Activated CD4-positive, alpha-beta memory T cell treated with anti-CD3 and anti-CD28 coated beads, Interleukin-2, amount 10 ng/mL, durations not matched to agents 7 days and 5 days (primary cell): ENCODE data around the gene HEATR5A. TPM values are rescaled to one million over a fixed set of nuclear protein-coding genes. Genes with fewer than 3 reads are reported as not detected.
"Not testable (repeated sequence)": the region's sequence is repeated elsewhere in the genome, so short reads cannot be mapped to it uniquely, and the experiment has no call there.

Experiments
- CTCF ChIA-PET: fragments of 350-600 bp; sonication (Branson Sonifier 250); formaldehyde crosslinking; loops from one replicate; lab custom pipeline; 2021; ENCODE audit warnings: antibody characterized with exemption, inconsistent platforms; lab: Charles Lee
- POLR2A ChIA-PET: fragments of 350-600 bp; sonication (Branson Sonifier 250); formaldehyde crosslinking; loops from one replicate; lab custom pipeline; 2021; ENCODE audit warnings: antibody characterized with exemption; lab: Charles Lee
- DNase-seq: peaks from one replicate; pipeline ENCODE4 v3.0.0-alpha.2; 2020
- H3K27ac Mint-ChIP-seq: one replicate; pipeline ENCODE4 v1.8.0; 2021; ENCODE audit warnings: mild to moderate bottlenecking, mixed read lengths
- H3K27me3 Mint-ChIP-seq: one replicate; pipeline ENCODE4 v1.8.0; 2021; ENCODE audit warnings: mixed read lengths
- H3K36me3 Mint-ChIP-seq: one replicate; pipeline ENCODE4 v1.8.0; 2021; ENCODE audit warnings: low read depth, mixed read lengths
- H3K4me1 Mint-ChIP-seq: one replicate; pipeline ENCODE4 v1.8.0; 2021; ENCODE audit warnings: mixed read lengths
- H3K4me3 Mint-ChIP-seq: one replicate; pipeline ENCODE4 v1.8.0; 2021; ENCODE audit warnings: mild to moderate bottlenecking, mixed read lengths
- H3K9me3 Mint-ChIP-seq: one replicate; pipeline ENCODE4 v1.8.0; 2021; ENCODE audit warnings: mixed read lengths
- total RNA-seq, 2 experiments: library from RNA; stranded (reverse); gene quantifications; one replicate each; pipeline ENCODE4 v1.2.3, GENCODE V29; 2021

Gene HEATR5A
- total RNA-seq, 2 experiments from 2014 or later: 9.4 to 12.5 TPM

- no peak for DNase-seq
- Mint-ChIP-seq H3K4me3 (no peak overlapping the region), H3K27ac (no peak overlapping the region), H3K9me3 (no peaks in the 10 kb centered on the region), H3K27me3 (no peaks in the 10 kb centered on the region), H3K36me3 (peaks cover 2% of the 10 kb centered on the region), H3K4me1 (no peaks in the 10 kb centered on the region)
- POLR2A ChIA-PET: no interaction called here
- CTCF ChIA-PET: no interaction called here
These were observed 83.0 kb downstream of the HEATR5A start for GRCh38 chr14:31337331-31337730.

- Mint-ChIP-seq H3K36me3 (peaks cover 9% of the 10 kb centered on the region), H3K4me3 (no peak overlapping the region), H3K4me1 (no peaks in the 10 kb centered on the region), H3K9me3 (peaks cover 6% of the 10 kb centered on the region), H3K27ac (no peak overlapping the region), H3K27me3 (no peaks in the 10 kb centered on the region)
- no peak for DNase-seq
- ChIA-PET CTCF (no interaction called here), POLR2A (no interaction called here)
These were observed 83.7 kb downstream of the HEATR5A start for GRCh38 chr14:31336646-31337045.

- DNase-seq, H3K4me3 Mint-ChIP-seq, H3K27ac Mint-ChIP-seq, CTCF ChIA-PET, H3K4me1 Mint-ChIP-seq, H3K27me3 Mint-ChIP-seq, POLR2A ChIA-PET: not testable (repeated sequence)
- Mint-ChIP-seq H3K36me3 (peaks cover 19% of the 10 kb centered on the region), H3K9me3 (peaks cover 15% of the 10 kb centered on the region)
These were observed 89.0 kb downstream of the HEATR5A start for GRCh38 chr14:31331395-31331794.

- CTCF ChIA-PET: interaction anchor here (1.2 kb wide), 1 partner anchor 14 kb away, joined by 3 read pairs; no protein-coding TSS in a partner anchor
- not testable (repeated sequence) for H3K27ac Mint-ChIP-seq, H3K4me3 Mint-ChIP-seq, H3K4me1 Mint-ChIP-seq, H3K27me3 Mint-ChIP-seq, DNase-seq
- H3K36me3 Mint-ChIP-seq: peaks cover 19% of the 10 kb centered on the region
- POLR2A ChIA-PET: interaction anchor here (0.8 kb wide), 1 partner anchor 12 kb away, joined by 3 read pairs; no protein-coding TSS in a partner anchor
- peaks cover 15% of the 10 kb centered on the region for H3K9me3 Mint-ChIP-seq
These were observed 90.4 kb downstream of the HEATR5A start for GRCh38 chr14:31329876-31330521.

- Mint-ChIP-seq H3K4me3 (no peak overlapping the region), H3K9me3 (peaks cover 3% of the 10 kb centered on the region), H3K4me1 (no peaks in the 10 kb centered on the region), H3K36me3 (peaks cover 5% of the 10 kb centered on the region), H3K27ac (no peak overlapping the region), H3K27me3 (no peaks in the 10 kb centered on the region)
- CTCF ChIA-PET: no interaction called here
- POLR2A ChIA-PET: no interaction called here
- no peak for DNase-seq
These were observed 94.2 kb downstream of the HEATR5A start for GRCh38 chr14:31326111-31326510.

- H3K9me3 Mint-ChIP-seq: no peaks in the 10 kb centered on the region
- no peaks in the 10 kb centered on the region for H3K36me3 Mint-ChIP-seq
- CTCF ChIA-PET: interaction anchor here (0.9 kb wide), 1 partner anchor 45 kb away, joined by 3 read pairs; no protein-coding TSS in a partner anchor
These were observed 96.9 kb downstream of the HEATR5A start for GRCh38 chr14:31323419-31323818.

GRCh38 chr14:31320922-31321766 is 99.2 kb downstream of the HEATR5A start:
- H3K36me3 Mint-ChIP-seq: no peaks in the 10 kb centered on the region
- CTCF ChIA-PET: interaction anchor here (0.6 kb wide), 1 partner anchor 268 kb away, joined by 3 read pairs; no protein-coding TSS in a partner anchor
- H3K4me1 Mint-ChIP-seq: no peaks in the 10 kb centered on the region
- POLR2A ChIA-PET: no interaction called here
- no peak for DNase-seq
- no peaks in the 10 kb centered on the region for H3K9me3 Mint-ChIP-seq
- H3K27me3 Mint-ChIP-seq: no peaks in the 10 kb centered on the region
- H3K27ac Mint-ChIP-seq: no peak overlapping the region
- no peak overlapping the region for H3K4me3 Mint-ChIP-seq

More at GRCh38 chr14:31323419-31323818, 96.9 kb downstream of the HEATR5A start:
- DNase-seq: no peak
- POLR2A ChIA-PET: no interaction called here
- Mint-ChIP-seq H3K27me3 (no peaks in the 10 kb centered on the region), H3K4me3 (no peak overlapping the region), H3K27ac (no peak overlapping the region), H3K4me1 (no peaks in the 10 kb centered on the region)

GRCh38 chr14:31320216-31320615 is 100.1 kb downstream of the HEATR5A start:
- no peak overlapping the region for H3K27ac Mint-ChIP-seq
- ChIA-PET POLR2A (no interaction called here), CTCF (no interaction called here)
- no peak overlapping the region for H3K4me3 Mint-ChIP-seq
- no peaks in the 10 kb centered on the region for H3K4me1 Mint-ChIP-seq
- H3K36me3 Mint-ChIP-seq: no peaks in the 10 kb centered on the region
- no peak for DNase-seq
- H3K27me3 Mint-ChIP-seq: no peaks in the 10 kb centered on the region
- no peaks in the 10 kb centered on the region for H3K9me3 Mint-ChIP-seq

GRCh38 chr14:31319701-31320100 is 100.6 kb downstream of the HEATR5A start:
- DNase-seq: no peak
- H3K4me1 Mint-ChIP-seq: no peaks in the 10 kb centered on the region
- CTCF ChIA-PET: no interaction called here
- no peaks in the 10 kb centered on the region for H3K36me3 Mint-ChIP-seq
- no peaks in the 10 kb centered on the region for H3K9me3 Mint-ChIP-seq
- H3K27me3 Mint-ChIP-seq: no peaks in the 10 kb centered on the region
- no peak overlapping the region for H3K4me3 Mint-ChIP-seq
- H3K27ac Mint-ChIP-seq: no peak overlapping the region
- POLR2A ChIA-PET: no interaction called here

GRCh38 chr14:31312934-31313333 is 107.4 kb downstream of the HEATR5A start:
- peaks cover 9% of the 10 kb centered on the region for H3K36me3 Mint-ChIP-seq
- ChIA-PET POLR2A (no interaction called here), CTCF (no interaction called here)
- no peak overlapping the region for H3K27ac Mint-ChIP-seq
- no peaks in the 10 kb centered on the region for H3K9me3 Mint-ChIP-seq
- no peak overlapping the region for H3K4me3 Mint-ChIP-seq
- H3K27me3 Mint-ChIP-seq: no peaks in the 10 kb centered on the region
- H3K4me1 Mint-ChIP-seq: no peaks in the 10 kb centered on the region
- DNase-seq: no peak

GRCh38 chr14:31312370-31312769 is 108.0 kb downstream of the HEATR5A start:
- H3K36me3 Mint-ChIP-seq, H3K4me3 Mint-ChIP-seq, DNase-seq, H3K27me3 Mint-ChIP-seq, POLR2A ChIA-PET, H3K9me3 Mint-ChIP-seq, H3K4me1 Mint-ChIP-seq, H3K27ac Mint-ChIP-seq, CTCF ChIA-PET: not testable (repeated sequence)

GRCh38 chr14:31307618-31308017 is 112.7 kb downstream of the HEATR5A start:
- Mint-ChIP-seq H3K4me1 (no peaks in the 10 kb centered on the region), H3K27me3 (no peaks in the 10 kb centered on the region), H3K27ac (no peak overlapping the region), H3K36me3 (peaks cover 12% of the 10 kb centered on the region), H3K4me3 (no peak overlapping the region), H3K9me3 (no peaks in the 10 kb centered on the region)
- DNase-seq: no peak
- POLR2A ChIA-PET: no interaction called here
- CTCF ChIA-PET: interaction anchor here (0.6 kb wide), 1 partner anchor 267 kb away, joined by 3 read pairs; no protein-coding TSS in a partner anchor

GRCh38 chr14:31307198-31307597 is 113.2 kb downstream of the HEATR5A start:
- Mint-ChIP-seq H3K4me3 (no peak overlapping the region), H3K27me3 (no peaks in the 10 kb centered on the region), H3K27ac (no peak overlapping the region), H3K9me3 (no peaks in the 10 kb centered on the region), H3K36me3 (peaks cover 12% of the 10 kb centered on the region), H3K4me1 (no peaks in the 10 kb centered on the region)
- CTCF ChIA-PET: no interaction called here
- POLR2A ChIA-PET: no interaction called here
- DNase-seq: no peak
